Liver (tissue), 3 donors: ENCODE data around the gene NOP16.

ENCODE experiments used
- CTCF ChIP-seq: fragments of 150-350 bp; IDR thresholded peaks from 2 replicates; pipeline ENCODE4 v1.5.1; 2017; ENCODE audit warnings: improper control_type of control experiment, low read depth, low read length; ENCODE audit not compliant: missing input control
- JUND ChIP-seq, 2 donors: IDR thresholded peaks; 2 replicates each; pipeline ENCODE4 v1.6.1; 2016; ENCODE audit warnings: antibody characterized with exemption in 2 of 2
- YY1 ChIP-seq: IDR thresholded peaks from 2 replicates; pipeline ENCODE4 v1.6.1; 2016; ENCODE audit warnings: antibody characterized with exemption, mild to moderate bottlenecking
- donor health status: healthy.
- donor health status: healthy.

GRCh38 chr5:176415952-176416924 lies 27.8 kb upstream of the NOP16 start, which contains the start of gene CLTB:
- TF ChIP-seq JUND (IDR thresholded peaks at IDR 0.05) = no peak
- peak; percentile 83 for TF ChIP-seq CTCF
- TF ChIP-seq YY1 = no peak
